HL-60 (cell line): Measurements from ENCODE around the gene TSPEAR.

Experiments used
- DNase-seq, 2 experiments: peaks; one replicate each; pipeline ENCODE4 v3.0.0-alpha.2; 2010 to 2020; ENCODE audit warnings: low read depth in 1 of 2, low spot score in 1 of 2
- H3K27ac ChIP-seq: fragments of 250-450 bp; sonication (Bioruptor Pico); replicated peaks from 2 replicates; pipeline ENCODE4 v1.5.1; 2020; ENCODE audit warnings: mild to moderate bottlenecking, moderate library complexity
- H3K27me3 ChIP-seq: fragments of 250-450 bp; sonication (Bioruptor Pico); 2 replicates; pipeline ENCODE4 v1.5.1; 2021; ENCODE audit warnings: mild to moderate bottlenecking, moderate library complexity; ENCODE audit not compliant: insufficient read depth, poor library complexity, severe bottlenecking
- H3K4me3 ChIP-seq: replicated peaks from 2 replicates; pipeline ENCODE4 v1.5.1; 2011; ENCODE audit warnings: mild to moderate bottlenecking, control low read depth, low read length; ENCODE audit not compliant: insufficient read depth
- CTCF ChIP-seq: IDR thresholded peaks from one replicate; pipeline ENCODE4 v1.5.1; 2011; ENCODE audit warnings: low read length, control low read depth, inconsistent platforms; ENCODE audit not compliant: insufficient read depth
- GABPA ChIP-seq: IDR thresholded peaks from 2 replicates; pipeline ENCODE4 v1.6.1; 2012; ENCODE audit warnings: low read depth
- POLR2AphosphoS5 ChIP-seq: IDR thresholded peaks from 2 replicates; pipeline ENCODE4 v1.6.1; 2012; ENCODE audit warnings: low read depth
- SPI1 ChIP-seq: IDR thresholded peaks from 2 replicates; pipeline ENCODE4 v1.6.1; 2012; ENCODE audit warnings: low read depth, mild to moderate bottlenecking, borderline replicate concordance
- long read RNA-seq: library from polyadenylated mRNA; unstranded; transcript quantifications from one replicate; pipeline ENCODE4 v2.0.0, GENCODE V29; 2020
- TF ChIP-seq, protein P1 (sequence below): IDR thresholded peaks from 2 replicates; pipeline ENCODE4 v1.6.1; 2012; ENCODE audit warnings: low read depth; ENCODE audit not compliant: insufficient replicate concordance

Gene TSPEAR
- long read RNA-seq: 0 reads

GRCh38 chr21:44711327-44712202 is at the start of gene TSPEAR:
Gene TSPEAR (minus strand): TSS chr21:44711572. CDS start chr21:44711514, 58 bp downstream.
- peaks cover 56% of the 10 kb centered on the region for H3K27me3 ChIP-seq

GRCh38 chr21:44760376-44760775 is 49.0 kb upstream of the TSPEAR start:
- TF ChIP-seq CTCF (no peak), POLR2AphosphoS5 (no peak), GABPA (no peak), SPI1 (no peak)
- TF ChIP-seq, protein P1, sequence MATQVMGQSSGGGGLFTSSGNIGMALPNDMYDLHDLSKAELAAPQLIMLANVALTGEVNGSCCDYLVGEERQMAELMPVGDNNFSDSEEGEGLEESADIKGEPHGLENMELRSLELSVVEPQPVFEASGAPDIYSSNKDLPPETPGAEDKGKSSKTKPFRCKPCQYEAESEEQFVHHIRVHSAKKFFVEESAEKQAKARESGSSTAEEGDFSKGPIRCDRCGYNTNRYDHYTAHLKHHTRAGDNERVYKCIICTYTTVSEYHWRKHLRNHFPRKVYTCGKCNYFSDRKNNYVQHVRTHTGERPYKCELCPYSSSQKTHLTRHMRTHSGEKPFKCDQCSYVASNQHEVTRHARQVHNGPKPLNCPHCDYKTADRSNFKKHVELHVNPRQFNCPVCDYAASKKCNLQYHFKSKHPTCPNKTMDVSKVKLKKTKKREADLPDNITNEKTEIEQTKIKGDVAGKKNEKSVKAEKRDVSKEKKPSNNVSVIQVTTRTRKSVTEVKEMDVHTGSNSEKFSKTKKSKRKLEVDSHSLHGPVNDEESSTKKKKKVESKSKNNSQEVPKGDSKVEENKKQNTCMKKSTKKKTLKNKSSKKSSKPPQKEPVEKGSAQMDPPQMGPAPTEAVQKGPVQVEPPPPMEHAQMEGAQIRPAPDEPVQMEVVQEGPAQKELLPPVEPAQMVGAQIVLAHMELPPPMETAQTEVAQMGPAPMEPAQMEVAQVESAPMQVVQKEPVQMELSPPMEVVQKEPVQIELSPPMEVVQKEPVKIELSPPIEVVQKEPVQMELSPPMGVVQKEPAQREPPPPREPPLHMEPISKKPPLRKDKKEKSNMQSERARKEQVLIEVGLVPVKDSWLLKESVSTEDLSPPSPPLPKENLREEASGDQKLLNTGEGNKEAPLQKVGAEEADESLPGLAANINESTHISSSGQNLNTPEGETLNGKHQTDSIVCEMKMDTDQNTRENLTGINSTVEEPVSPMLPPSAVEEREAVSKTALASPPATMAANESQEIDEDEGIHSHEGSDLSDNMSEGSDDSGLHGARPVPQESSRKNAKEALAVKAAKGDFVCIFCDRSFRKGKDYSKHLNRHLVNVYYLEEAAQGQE: no peak
- Histone ChIP-seq H3K4me3 (no peak overlapping the region), H3K27ac (no peak overlapping the region), H3K27me3 (no peaks in the 10 kb centered on the region)
- DNase-seq: no peak

More at GRCh38 chr21:44711327-44712202, at the start of gene TSPEAR:
- DNase-seq: no peak
- no peak within 1 kb of the TSS for H3K4me3 ChIP-seq
- no peak for TF ChIP-seq SPI1
- no peak for TF ChIP-seq CTCF
- TF ChIP-seq, protein P1: no peak
- no peak for TF ChIP-seq GABPA
- TF ChIP-seq POLR2AphosphoS5: no peak
- H3K27ac ChIP-seq: no peak within 1 kb of the TSS

- no peak for DNase-seq
- Histone ChIP-seq H3K27me3 (no peaks in the 10 kb centered on the region), H3K4me3 (no peak overlapping the region), H3K27ac (no peak overlapping the region)
- TF ChIP-seq GABPA: no peak
- no peak for TF ChIP-seq POLR2AphosphoS5
- TF ChIP-seq CTCF: no peak
- TF ChIP-seq, protein P1: no peak
- no peak for TF ChIP-seq SPI1
Observed at GRCh38 chr21:44759628-44760285, 48.4 kb upstream of the TSPEAR start.
